ENCODE data around the gene OSBPL9.
"Not testable (repeated sequence)": the region's sequence is repeated elsewhere in the genome, so short reads cannot be mapped to it uniquely, and the experiment has no call there.

OSBPL9 gene

GRCh38 chr1:51669272-51669671, 52.4 kb downstream of the OSBPL9 start:
- no peak for DNase-seq

- DNase-seq, result no peak
Observed at GRCh38 chr1:51669816-51670215, 52.9 kb downstream of the OSBPL9 start.

DNA sequence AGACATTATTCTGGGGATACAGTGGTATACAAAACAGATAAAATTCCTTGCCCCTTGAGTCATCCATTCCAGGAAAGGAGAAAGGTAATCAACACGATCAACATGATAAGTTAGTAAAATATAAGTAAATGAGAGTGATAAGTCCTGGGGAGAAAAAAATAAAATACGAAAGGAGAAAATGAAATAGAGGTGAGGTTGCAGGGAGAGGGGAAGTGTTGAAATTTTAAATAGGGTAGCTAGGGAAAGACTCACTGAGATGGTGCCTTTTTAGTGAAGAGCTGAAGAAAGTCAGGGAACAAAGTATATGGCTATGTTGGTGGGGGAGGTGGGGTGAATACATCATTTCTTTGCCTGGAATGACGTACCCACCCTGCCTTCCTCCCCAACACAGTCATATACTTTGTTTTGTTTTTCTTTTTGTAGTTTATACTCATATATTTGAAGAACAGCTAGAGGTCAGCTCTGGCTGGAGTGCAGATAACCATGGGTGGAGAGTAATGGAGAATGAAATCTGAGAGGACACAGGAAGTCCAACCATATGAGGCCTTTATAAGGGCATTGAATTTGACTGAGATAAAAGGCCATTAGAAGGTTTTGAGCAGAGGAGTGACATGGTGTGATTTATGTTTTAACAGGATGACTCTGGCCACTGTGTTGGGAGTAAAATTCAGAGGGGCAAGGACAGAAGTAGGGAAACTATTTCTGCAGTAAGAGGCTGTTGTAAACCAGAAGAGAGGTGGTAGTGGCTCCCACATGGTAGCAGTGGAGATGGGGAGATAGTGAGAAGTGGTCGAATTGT, 54.8 kb downstream of the OSBPL9 start:
- no peak for DNase-seq

DNA sequence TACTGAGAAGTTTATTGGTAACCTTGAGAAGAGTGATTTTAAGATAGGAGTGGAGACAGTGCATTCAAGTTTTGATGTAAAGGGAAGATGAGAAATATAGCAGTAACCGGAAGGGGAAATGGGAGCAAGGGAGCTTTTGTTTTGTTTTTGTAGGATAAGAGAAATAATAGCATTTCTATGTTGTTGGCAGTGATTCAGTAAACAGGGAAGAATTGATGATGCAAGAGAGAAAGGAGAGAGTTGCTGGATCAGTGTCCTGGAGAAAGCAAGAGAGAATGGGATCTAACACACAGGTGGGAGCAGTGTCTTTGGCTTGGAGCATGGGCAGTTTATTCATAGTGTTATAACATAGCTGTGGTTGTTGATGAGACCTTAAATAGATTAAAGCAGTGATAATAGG, 56.4 kb downstream of the OSBPL9 start:
- DNase-seq, result no peak

- DNase-seq, result no peak
Observed at GRCh38 chr1:51675177-51675780, 58.4 kb downstream of the OSBPL9 start.

- peak; percentile 52 for DNase-seq
Observed at GRCh38 chr1:51679435-51679834, 62.5 kb downstream of the OSBPL9 start.

DNA sequence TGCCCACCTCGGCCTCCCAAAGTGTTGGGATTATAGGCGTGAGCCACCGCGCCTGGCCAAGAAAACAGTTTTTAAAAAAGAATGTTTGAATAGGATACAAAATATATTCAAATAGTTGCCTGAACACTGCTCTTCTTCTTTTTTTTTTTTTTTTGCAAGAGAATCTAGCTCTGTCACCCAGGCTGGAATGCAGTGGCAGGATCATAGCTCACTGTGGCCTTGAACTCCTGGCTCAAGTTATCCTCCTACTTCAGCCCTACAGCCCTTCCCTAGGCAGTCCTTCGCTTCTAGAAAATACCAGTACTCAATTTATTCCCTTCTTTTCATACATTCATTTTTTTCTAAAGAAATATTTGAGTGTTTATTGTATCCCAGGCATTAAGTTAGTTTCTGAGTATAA, 67.9 kb downstream of the OSBPL9 start:
- DNase-seq, result no peak

- DNase-seq, result no peak
Observed at GRCh38 chr1:51686450-51686849, 69.6 kb downstream of the OSBPL9 start.

DNA sequence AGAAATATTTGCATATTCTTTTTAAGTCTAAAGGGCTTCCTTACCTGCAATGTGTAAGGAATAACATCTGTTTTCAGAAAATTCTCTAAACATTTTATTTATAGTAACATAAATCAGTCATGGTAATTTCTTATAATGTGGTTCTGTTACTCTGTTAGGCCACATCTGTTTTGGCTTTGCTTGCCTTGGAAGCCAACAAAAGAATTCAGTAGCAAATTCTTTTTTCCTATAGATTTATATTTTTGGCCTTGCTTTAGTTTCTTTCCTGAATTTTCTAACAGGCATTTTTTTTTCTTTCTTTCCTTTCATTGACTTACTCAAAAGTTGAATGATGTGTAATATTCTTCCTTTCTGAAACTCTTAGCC, 72.2 kb downstream of the OSBPL9 start:
- no peak for DNase-seq

- DNase-seq, result no peak
Observed at GRCh38 chr1:51689643-51690042, 72.8 kb downstream of the OSBPL9 start.

GRCh38 chr1:51690285-51690961, 73.5 kb downstream of the OSBPL9 start:
- DNase-seq, result no peak

- DNase-seq, result no peak
Observed at GRCh38 chr1:51691920-51692319, 75.0 kb downstream of the OSBPL9 start.

- no peak for DNase-seq
Observed at GRCh38 chr1:51693419-51694155, 76.7 kb downstream of the OSBPL9 start.

DNA sequence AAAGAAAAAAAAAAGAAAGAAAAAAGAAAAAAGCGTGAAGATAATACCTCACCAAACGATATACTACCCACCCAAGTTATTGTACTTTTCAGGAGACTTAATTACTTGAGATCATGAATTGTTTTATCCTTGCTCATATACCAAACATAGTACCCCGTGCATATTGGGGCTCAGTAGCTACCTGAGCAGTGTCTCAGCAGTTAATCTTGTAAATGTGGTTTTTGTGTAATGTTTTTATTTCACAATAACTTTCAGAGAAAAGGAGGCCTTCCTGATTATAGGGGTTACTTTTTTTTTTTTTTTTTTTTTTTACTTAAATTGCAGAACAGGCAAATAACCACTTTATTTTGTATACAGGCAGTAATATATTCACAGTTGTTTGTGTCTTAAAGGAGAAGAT, 80.3 kb downstream of the OSBPL9 start:
- DNase-seq, result no peak

DNA sequence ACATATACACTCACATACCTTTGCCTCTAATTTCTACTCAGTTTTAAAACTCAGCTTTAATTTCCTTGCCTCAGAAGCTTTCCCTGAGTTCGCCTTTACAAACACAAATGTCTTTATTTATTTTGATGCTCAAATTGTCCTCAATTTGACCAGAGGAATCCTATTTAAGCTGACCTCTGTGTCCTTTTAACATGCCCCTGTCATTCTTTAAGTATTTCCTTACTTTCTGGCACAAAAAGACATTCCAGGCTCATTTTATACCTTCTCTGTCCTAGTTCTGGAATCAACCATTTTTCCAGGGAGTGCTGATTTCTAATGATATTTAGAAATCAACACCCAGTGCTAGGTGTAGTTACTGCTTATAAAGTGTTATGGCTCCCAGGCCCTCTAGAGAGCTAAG, 82.5 kb downstream of the OSBPL9 start:
- no peak for DNase-seq

- not testable (repeated sequence) for DNase-seq
Observed at GRCh38 chr1:51701782-51702181, 84.9 kb downstream of the OSBPL9 start.

DNA sequence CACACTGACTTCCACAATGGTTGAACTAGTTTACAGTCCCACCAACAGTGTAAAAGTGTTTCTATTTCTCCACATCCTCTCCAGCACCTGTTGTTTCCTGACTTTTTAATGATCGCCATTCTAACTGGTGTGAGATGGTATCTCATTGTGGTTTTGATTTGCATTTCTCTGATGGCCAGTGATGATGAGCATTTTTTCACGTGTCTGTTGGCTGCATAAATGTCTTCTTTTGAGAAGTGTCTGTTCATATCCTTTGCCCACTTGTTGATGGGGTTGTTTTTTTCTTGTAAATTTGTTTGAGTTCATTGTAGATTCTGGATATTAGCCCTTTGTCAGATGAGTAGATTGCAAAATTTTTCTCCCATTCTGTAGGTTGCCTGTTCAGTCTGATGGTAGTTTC, 85.3 kb downstream of the OSBPL9 start:
- DNase-seq, result not testable (repeated sequence)

- DNase-seq, result no peak
Observed at GRCh38 chr1:51705035-51705434, 88.1 kb downstream of the OSBPL9 start.

GRCh38 chr1:51708911-51709760, 92.2 kb downstream of the OSBPL9 start:
- no peak for DNase-seq

DNA sequence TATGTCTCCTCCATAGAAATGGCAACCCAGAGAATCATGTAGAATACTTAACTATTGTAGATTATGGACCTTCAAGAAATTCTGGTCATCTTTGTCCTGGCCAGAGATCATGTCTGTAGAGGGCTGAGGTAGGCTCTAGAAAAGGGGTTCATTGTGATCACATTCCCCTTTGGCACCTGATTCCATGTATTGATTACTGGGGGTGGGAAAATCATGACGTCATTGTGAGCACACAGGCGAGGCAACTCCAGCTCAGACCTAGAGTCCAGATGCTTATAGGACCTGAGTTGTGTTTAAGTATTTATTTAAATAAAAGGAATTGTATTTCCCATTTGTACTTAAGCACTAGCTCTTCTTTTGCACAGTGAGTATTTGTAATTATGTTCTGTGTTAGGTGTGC, 93.1 kb downstream of the OSBPL9 start:
- DNase-seq, result no peak

DNA sequence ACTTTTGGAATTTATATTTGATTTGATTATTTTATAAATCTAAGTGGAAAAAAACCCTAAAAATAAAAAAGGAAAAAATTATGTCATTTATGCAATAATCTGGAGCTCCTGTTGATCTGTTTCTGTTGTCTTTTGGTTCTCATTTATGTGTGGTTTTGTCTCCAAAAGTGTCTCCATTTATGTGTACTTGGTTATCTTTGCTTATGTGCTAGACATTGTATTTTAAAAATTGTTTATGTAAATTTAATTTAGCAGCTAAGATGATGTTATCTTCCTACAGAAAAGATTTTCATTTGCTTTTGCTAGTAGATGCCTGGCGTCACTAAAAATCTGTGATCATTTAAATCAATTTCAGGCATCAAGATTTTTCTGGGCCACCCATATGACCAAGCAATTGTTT, 95.7 kb downstream of the OSBPL9 start:
- no peak for DNase-seq

GRCh38 chr1:51714374-51715019, 97.6 kb downstream of the OSBPL9 start:
- DNase-seq, result peak; percentile 13
